SK-N-SH (cell line): ENCODE results near the gene MGAT5.

Experiments used
- FOXM1 ChIP-seq: IDR thresholded peaks from 2 replicates; pipeline ENCODE4 v1.4.0; 2012; ENCODE audit warnings: low read depth, mild to moderate bottlenecking
- GABPA ChIP-seq: IDR thresholded peaks from 2 replicates; pipeline ENCODE4 v1.4.0; 2012; ENCODE audit warnings: low read depth, mild to moderate bottlenecking
- POLR2AphosphoS5 ChIP-seq: IDR thresholded peaks from 2 replicates; pipeline ENCODE4 v1.6.1; 2012; ENCODE audit warnings: low read depth, low read length
- RFX5 ChIP-seq: IDR thresholded peaks from 2 replicates; pipeline ENCODE4 v1.6.1; 2012; ENCODE audit warnings: mild to moderate bottlenecking, improper control_type of control experiment, low read length
- TF ChIP-seq, protein P1 (sequence below): IDR thresholded peaks from 2 replicates; pipeline ENCODE4 v1.4.0; 2012; ENCODE audit warnings: low read depth, borderline replicate concordance
- TF ChIP-seq, protein P2 (sequence below): IDR thresholded peaks from 2 replicates; pipeline ENCODE4 v1.6.1; 2012; ENCODE audit warnings: mild to moderate bottlenecking, low read depth, low read length, moderate library complexity
- TF ChIP-seq, protein P3 (sequence below): fragments of 200-600 bp; sonication (generic); IDR thresholded peaks from 2 replicates; pipeline ENCODE4 v1.6.1; 2017; ENCODE audit warnings: antibody characterized with exemption, mild to moderate bottlenecking, moderate library complexity

DNA sequence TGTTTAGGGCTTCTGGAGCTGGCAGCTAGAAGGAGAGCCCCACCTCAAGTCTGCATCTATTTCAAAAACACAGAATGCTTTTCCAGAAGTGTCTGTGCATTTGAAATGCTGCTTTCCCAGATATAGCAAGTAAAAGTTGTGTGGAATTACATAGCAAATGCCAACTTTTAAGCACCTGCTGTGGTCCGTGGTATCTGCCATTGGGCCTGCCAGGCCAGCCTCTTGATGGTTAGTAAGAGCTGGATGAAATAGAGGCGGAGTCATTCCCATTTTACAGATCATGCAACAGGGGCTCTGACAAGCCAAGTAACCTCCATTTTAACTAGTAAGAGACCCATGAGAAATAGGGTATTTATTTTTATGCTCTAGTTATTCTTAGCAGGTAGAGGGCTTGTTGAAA is 61.6 kb downstream of the MGAT5 start:
- TF ChIP-seq, protein P1, sequence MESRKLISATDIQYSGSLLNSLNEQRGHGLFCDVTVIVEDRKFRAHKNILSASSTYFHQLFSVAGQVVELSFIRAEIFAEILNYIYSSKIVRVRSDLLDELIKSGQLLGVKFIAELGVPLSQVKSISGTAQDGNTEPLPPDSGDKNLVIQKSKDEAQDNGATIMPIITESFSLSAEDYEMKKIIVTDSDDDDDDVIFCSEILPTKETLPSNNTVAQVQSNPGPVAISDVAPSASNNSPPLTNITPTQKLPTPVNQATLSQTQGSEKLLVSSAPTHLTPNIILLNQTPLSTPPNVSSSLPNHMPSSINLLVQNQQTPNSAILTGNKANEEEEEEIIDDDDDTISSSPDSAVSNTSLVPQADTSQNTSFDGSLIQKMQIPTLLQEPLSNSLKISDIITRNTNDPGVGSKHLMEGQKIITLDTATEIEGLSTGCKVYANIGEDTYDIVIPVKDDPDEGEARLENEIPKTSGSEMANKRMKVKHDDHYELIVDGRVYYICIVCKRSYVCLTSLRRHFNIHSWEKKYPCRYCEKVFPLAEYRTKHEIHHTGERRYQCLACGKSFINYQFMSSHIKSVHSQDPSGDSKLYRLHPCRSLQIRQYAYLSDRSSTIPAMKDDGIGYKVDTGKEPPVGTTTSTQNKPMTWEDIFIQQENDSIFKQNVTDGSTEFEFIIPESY = no peak
- no peak for TF ChIP-seq POLR2AphosphoS5
- no peak for TF ChIP-seq RFX5
- no peak for TF ChIP-seq FOXM1
- TF ChIP-seq, protein P2, sequence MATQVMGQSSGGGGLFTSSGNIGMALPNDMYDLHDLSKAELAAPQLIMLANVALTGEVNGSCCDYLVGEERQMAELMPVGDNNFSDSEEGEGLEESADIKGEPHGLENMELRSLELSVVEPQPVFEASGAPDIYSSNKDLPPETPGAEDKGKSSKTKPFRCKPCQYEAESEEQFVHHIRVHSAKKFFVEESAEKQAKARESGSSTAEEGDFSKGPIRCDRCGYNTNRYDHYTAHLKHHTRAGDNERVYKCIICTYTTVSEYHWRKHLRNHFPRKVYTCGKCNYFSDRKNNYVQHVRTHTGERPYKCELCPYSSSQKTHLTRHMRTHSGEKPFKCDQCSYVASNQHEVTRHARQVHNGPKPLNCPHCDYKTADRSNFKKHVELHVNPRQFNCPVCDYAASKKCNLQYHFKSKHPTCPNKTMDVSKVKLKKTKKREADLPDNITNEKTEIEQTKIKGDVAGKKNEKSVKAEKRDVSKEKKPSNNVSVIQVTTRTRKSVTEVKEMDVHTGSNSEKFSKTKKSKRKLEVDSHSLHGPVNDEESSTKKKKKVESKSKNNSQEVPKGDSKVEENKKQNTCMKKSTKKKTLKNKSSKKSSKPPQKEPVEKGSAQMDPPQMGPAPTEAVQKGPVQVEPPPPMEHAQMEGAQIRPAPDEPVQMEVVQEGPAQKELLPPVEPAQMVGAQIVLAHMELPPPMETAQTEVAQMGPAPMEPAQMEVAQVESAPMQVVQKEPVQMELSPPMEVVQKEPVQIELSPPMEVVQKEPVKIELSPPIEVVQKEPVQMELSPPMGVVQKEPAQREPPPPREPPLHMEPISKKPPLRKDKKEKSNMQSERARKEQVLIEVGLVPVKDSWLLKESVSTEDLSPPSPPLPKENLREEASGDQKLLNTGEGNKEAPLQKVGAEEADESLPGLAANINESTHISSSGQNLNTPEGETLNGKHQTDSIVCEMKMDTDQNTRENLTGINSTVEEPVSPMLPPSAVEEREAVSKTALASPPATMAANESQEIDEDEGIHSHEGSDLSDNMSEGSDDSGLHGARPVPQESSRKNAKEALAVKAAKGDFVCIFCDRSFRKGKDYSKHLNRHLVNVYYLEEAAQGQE = no peak
- no peak for TF ChIP-seq GABPA
- TF ChIP-seq, protein P3, sequence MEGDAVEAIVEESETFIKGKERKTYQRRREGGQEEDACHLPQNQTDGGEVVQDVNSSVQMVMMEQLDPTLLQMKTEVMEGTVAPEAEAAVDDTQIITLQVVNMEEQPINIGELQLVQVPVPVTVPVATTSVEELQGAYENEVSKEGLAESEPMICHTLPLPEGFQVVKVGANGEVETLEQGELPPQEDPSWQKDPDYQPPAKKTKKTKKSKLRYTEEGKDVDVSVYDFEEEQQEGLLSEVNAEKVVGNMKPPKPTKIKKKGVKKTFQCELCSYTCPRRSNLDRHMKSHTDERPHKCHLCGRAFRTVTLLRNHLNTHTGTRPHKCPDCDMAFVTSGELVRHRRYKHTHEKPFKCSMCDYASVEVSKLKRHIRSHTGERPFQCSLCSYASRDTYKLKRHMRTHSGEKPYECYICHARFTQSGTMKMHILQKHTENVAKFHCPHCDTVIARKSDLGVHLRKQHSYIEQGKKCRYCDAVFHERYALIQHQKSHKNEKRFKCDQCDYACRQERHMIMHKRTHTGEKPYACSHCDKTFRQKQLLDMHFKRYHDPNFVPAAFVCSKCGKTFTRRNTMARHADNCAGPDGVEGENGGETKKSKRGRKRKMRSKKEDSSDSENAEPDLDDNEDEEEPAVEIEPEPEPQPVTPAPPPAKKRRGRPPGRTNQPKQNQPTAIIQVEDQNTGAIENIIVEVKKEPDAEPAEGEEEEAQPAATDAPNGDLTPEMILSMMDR = no peak
